B cell (primary cell): ENCODE results near the gene UPB1. TPM values are rescaled to one million over a fixed set of nuclear protein-coding genes. Genes with fewer than 3 reads are reported as not detected.

Source experiments
- ATAC-seq: fragments of 200-7000 bp; cut with Tn5 transposase; one replicate; pipeline ENCODE4 v1.10.0; 2021; ENCODE audit warnings: low read depth, mild to moderate bottlenecking, moderate number of reproducible peaks, moderate library complexity
- CTCF ChIA-PET: fragments of 350-600 bp; sonication (Branson Sonifier 250); formaldehyde crosslinking; loops from one replicate; lab custom pipeline; 2021; ENCODE audit warnings: antibody characterized with exemption, inconsistent platforms; lab: Charles Lee
- POLR2A ChIA-PET: fragments of 350-600 bp; sonication (Branson Sonifier 250); formaldehyde crosslinking; loops from one replicate; lab custom pipeline; 2021; ENCODE audit warnings: antibody characterized with exemption; lab: Charles Lee
- DNase-seq: peaks from one replicate; pipeline ENCODE4 v3.0.0; 2013
- H2AFZ ChIP-seq: 2 replicates; pipeline ENCODE4 v1.6.1; 2012; ENCODE audit warnings: mild to moderate bottlenecking, low read depth, low read length; ENCODE audit not compliant: insufficient read depth, poor library complexity, severe bottlenecking
- H3K27ac ChIP-seq, 2 donors: 1 replicate in 1 of 2; 2 replicates in 1 of 2; pipeline ENCODE4 v1.5.1; 2012 to 2013; ENCODE audit warnings: low read length in 2 of 2, mild to moderate bottlenecking in 2 of 2, moderate library complexity in 1 of 2
- H3K27me3 ChIP-seq, 4 experiments: fragments of 200-600 bp in 1 of 4; sonication (generic) in 1 of 4; replicated peaks in 1 of 4; 1 replicate in 2 of 4; 2 replicates in 2 of 4; pipeline versions ENCODE4 v1.6.1 to v1.7.0; 2013 to 2016; ENCODE audit warnings: low read length in 3 of 4, mild to moderate bottlenecking in 2 of 4, mixed read lengths in 1 of 4, moderate library complexity in 1 of 4; ENCODE audit not compliant: insufficient read depth in 4 of 4, control insufficient read depth in 3 of 4; ENCODE audit errors: control extremely low read depth in 1 of 4
- H3K36me3 ChIP-seq, 2 experiments: replicated peaks in 1 of 2; 1 replicate in 1 of 2; 2 replicates in 1 of 2; pipeline versions ENCODE4 v1.6.1 to v1.7.1; 2013; ENCODE audit warnings: low read length in 1 of 2; ENCODE audit not compliant: insufficient read depth in 2 of 2, control insufficient read depth in 1 of 2; ENCODE audit errors: control extremely low read depth in 1 of 2, extremely low read depth in 1 of 2
- H3K4me1 ChIP-seq, 2 donors: fragments of 200-600 bp in 1 of 2; sonication (generic) in 1 of 2; 1 replicate in 1 of 2; 2 replicates in 1 of 2; pipeline versions ENCODE4 v1.5.1 to v1.6.1; 2013 to 2017; ENCODE audit warnings: low read length in 2 of 2; ENCODE audit not compliant: control insufficient read depth in 2 of 2, insufficient read depth in 2 of 2
- H3K4me2 ChIP-seq: replicated peaks from 2 replicates; pipeline ENCODE3; 2012; ENCODE audit warnings: mild to moderate bottlenecking, low read depth, low read length; ENCODE audit not compliant: poor library complexity, severe bottlenecking
- H3K4me3 ChIP-seq, 5 experiments: fragments of 200-600 bp in 1 of 5; sonication (generic) in 1 of 5; 1 replicate in 3 of 5; 2 replicates in 2 of 5; pipeline versions ENCODE4 v1.5.1 to v1.7.0; 2011 to 2016; ENCODE audit warnings: low read length in 4 of 5, mild to moderate bottlenecking in 4 of 5, low read depth in 2 of 5, control low read depth in 1 of 5, moderate library complexity in 1 of 5; ENCODE audit not compliant: insufficient read depth in 1 of 5; ENCODE audit errors: control extremely low read depth in 1 of 5, extremely low read depth in 1 of 5
- H3K79me2 ChIP-seq: fragments of 200-600 bp; sonication (generic); one replicate; pipeline ENCODE4 v1.6.0; 2016; ENCODE audit warnings: low read length; ENCODE audit not compliant: control insufficient read depth, insufficient read depth
- H3K9ac ChIP-seq: fragments of 200-600 bp; sonication (generic); 2 replicates; pipeline ENCODE4 v1.6.1; 2017; ENCODE audit warnings: mild to moderate bottlenecking, low read length, moderate library complexity
- H3K9me3 ChIP-seq, 3 donors: one replicate each; pipeline versions ENCODE4 v1.6.1 to v1.7.1; 2013; ENCODE audit warnings: low read length in 2 of 3; ENCODE audit not compliant: control insufficient read depth in 2 of 3, insufficient read depth in 1 of 3; ENCODE audit errors: control extremely low read depth in 1 of 3
- H4K20me1 ChIP-seq: 2 replicates; pipeline ENCODE4 v1.6.0; 2012; ENCODE audit warnings: mild to moderate bottlenecking, low read length; ENCODE audit not compliant: insufficient read depth, control insufficient read depth, poor library complexity, severe bottlenecking
- H3K27ac Mint-ChIP-seq: one replicate; pipeline ENCODE4 v1.8.0; 2021; ENCODE audit warnings: mixed read lengths
- H3K27me3 Mint-ChIP-seq: one replicate; pipeline ENCODE4 v1.8.0; 2021; ENCODE audit warnings: mixed read lengths
- H3K4me1 Mint-ChIP-seq: one replicate; pipeline ENCODE4 v1.8.0; 2021; ENCODE audit warnings: mixed read lengths
- H3K4me3 Mint-ChIP-seq: one replicate; pipeline ENCODE4 v1.8.0; 2021; ENCODE audit warnings: mixed read lengths
- H3K9me3 Mint-ChIP-seq: one replicate; pipeline ENCODE4 v1.8.0; 2022; ENCODE audit warnings: mixed read lengths; ENCODE audit not compliant: insufficient read depth
- CTCF ChIP-seq: fragments of 200-600 bp; IDR thresholded peaks from one replicate; pipeline ENCODE4 v1.8.0; 2022; ENCODE audit warnings: antibody characterized with exemption, mild to moderate bottlenecking
- EZH2 ChIP-seq: IDR thresholded peaks from 2 replicates; pipeline ENCODE4 v1.6.1; 2012; ENCODE audit warnings: borderline replicate concordance, low read depth, mild to moderate bottlenecking, moderate library complexity, low read length; ENCODE audit not compliant: insufficient read depth, poor library complexity, severe bottlenecking
- WGBS: methylation state at CpG from one replicate; pipeline ENCODE4 v1.1.5; 2013; ENCODE audit warnings: missing lambda C conversion rate; ENCODE audit not compliant: insufficient coverage; 5-methylcytosine and 5-hydroxymethylcytosine counted together
- intact Hi-C: fragments of 100-400 bp; cut with micrococcal nuclease; formaldehyde crosslinking; loops from one replicate; pipeline ENCODE4 v1.10.0; 2022
- polyA plus RNA-seq: library from polyadenylated mRNA; depleted of rRNA; stranded (reverse); fragments of >200 nt; gene quantifications from 2 replicates; pipeline ENCODE4 v1.2.3, GENCODE V29; 2012
- total RNA-seq, 2 donors: library from RNA; stranded (reverse); fragments of 120-200 nt in 1 of 2; gene quantifications; 1 replicate in 1 of 2; 2 replicates in 1 of 2; pipeline versions ENCODE4 v1.2.3 to v1.2.4, GENCODE V29; 2013 to 2022

UPB1 gene
- total and polyA plus RNA-seq, 2 donors (not counting 1 experiment from before 2014, with no cell fraction given), result 1.2 to 4.0 TPM

GRCh38 chr22:24541681-24542515 lies 46.8 kb downstream of the UPB1 start:
- Histone ChIP-seq H3K79me2 (peaks cover 43% of the 10 kb centered on the region), H3K36me3 (peaks cover 2 to 81% of the 10 kb centered on the region in 2 experiments), H2AFZ (no peak overlapping the region), H3K27me3 (no peaks in the 10 kb centered on the region), H3K4me3 (no peak overlapping the region), H3K4me1 (peaks cover 17 to 39% of the 10 kb centered on the region in 2 donors), H4K20me1 (peaks cover 84% of the 10 kb centered on the region), H3K9ac (peak overlapping the region; percentile 23), H3K4me2 (peak overlapping the region; percentile 62), H3K9me3 (no peaks in the 10 kb centered on the region), H3K27ac (peak overlapping the region; percentile 29 to 71)
- Mint-ChIP-seq H3K27me3 (no peaks in the 10 kb centered on the region), H3K4me3 (no peak overlapping the region), H3K9me3 (no peaks in the 10 kb centered on the region), H3K4me1 (peaks cover 44% of the 10 kb centered on the region), H3K27ac (peak overlapping the region; percentile 63)
- WGBS, result 51% methylated on average over 4 of the region's 6 CpGs
- no peak for DNase-seq
- CTCF ChIA-PET, result interaction anchor here (1.2 to 1.6 kb wide), 4 partner anchors 12 to 18 kb away, joined by 3 to 5 read pairs (median 4); no protein-coding TSS in a partner anchor
- POLR2A ChIA-PET, result interaction anchor here (0.5 kb wide), 1 partner anchor 55 kb away, joined by 5 read pairs; no protein-coding TSS in a partner anchor
- ATAC-seq, result peak; percentile 39
- intact Hi-C loops, result no loop called here
- TF ChIP-seq EZH2 (no peak), CTCF (no peak)

- DNase-seq (no peak), ATAC-seq (no peak)
- ChIA-PET CTCF (interaction anchor here (1.6 kb wide), 1 partner anchor 16 kb away, joined by 4 read pairs; no protein-coding TSS in a partner anchor), POLR2A (no interaction called here)
- Histone ChIP-seq H3K4me1 (peaks cover 17 to 39% of the 10 kb centered on the region in 2 donors), H3K36me3 (peaks cover 2 to 88% of the 10 kb centered on the region in 2 experiments), H2AFZ (no peak overlapping the region), H3K27me3 (no peaks in the 10 kb centered on the region), H3K9ac (peak overlapping the region; percentile 23), H3K4me2 (peak overlapping the region; percentile 62), H4K20me1 (peaks cover 87% of the 10 kb centered on the region), H3K4me3 (no peak overlapping the region), H3K79me2 (peaks cover 51% of the 10 kb centered on the region), H3K27ac (peak overlapping the region; percentile 29 to 71), H3K9me3 (no peaks in the 10 kb centered on the region)
- Mint-ChIP-seq H3K9me3 (no peaks in the 10 kb centered on the region), H3K27ac (peak overlapping the region; percentile 63), H3K4me3 (no peak overlapping the region), H3K4me1 (peaks cover 46% of the 10 kb centered on the region), H3K27me3 (no peaks in the 10 kb centered on the region)
- 55% methylated on average over 9 of the region's 9 CpGs for whole genome bisulfite sequencing
- intact Hi-C loops, result no loop called here
- no peak for TF ChIP-seq CTCF
- no peak for TF ChIP-seq EZH2
Observed at GRCh38 chr22:24542641-24543040, 47.5 kb downstream of the UPB1 start.
